NCI-H446 (cell line): ENCODE data around the gene ALX3.

Source experiments
- DNase-seq, 2 experiments: peaks; one replicate each; lab custom pipeline; 2025; lab: John Stamatoyannopoulos, UW

ALX3 gene

GRCh38 chr1:110065841-110066240 lies 4.6 kb downstream of the ALX3 start:
- peak; percentile 42 to 79 for DNase-seq

- no peak for DNase-seq
Observed at GRCh38 chr1:110064576-110065337, 5.7 kb downstream of the ALX3 start.

- DNase-seq, result no peak
Observed at GRCh38 chr1:110063781-110064180, 6.7 kb downstream of the ALX3 start.

GRCh38 chr1:110062612-110063011 lies 7.9 kb downstream of the ALX3 start:
- DNase-seq, result no peak

- DNase-seq, result no peak
Observed at GRCh38 chr1:110061341-110061740, 9.1 kb downstream of the ALX3 start.

- DNase-seq, result no peak
Observed at GRCh38 chr1:110060662-110061060, 9.8 kb downstream of the ALX3 start.

- peak in 1 of 2 experiments; percentile 31 for DNase-seq
Observed at GRCh38 chr1:110060034-110060661, 10.3 kb downstream of the ALX3 start.

- no peak for DNase-seq
Observed at GRCh38 chr1:110059133-110059863, 11.2 kb downstream of the ALX3 start.

GRCh38 chr1:110058591-110058990 lies 11.9 kb downstream of the ALX3 start:
- DNase-seq, result no peak

GRCh38 chr1:110057963-110058518 lies 12.4 kb downstream of the ALX3 start:
- no peak for DNase-seq

- peak in 1 of 2 experiments; percentile 22 for DNase-seq
Observed at GRCh38 chr1:110056776-110057175, 13.7 kb downstream of the ALX3 start.

- DNase-seq, result no peak
Observed at GRCh38 chr1:110056285-110056683, 14.2 kb downstream of the ALX3 start.

- no peak for DNase-seq
Observed at GRCh38 chr1:110055493-110056284, 14.8 kb downstream of the ALX3 start.

- peak in 1 of 2 experiments; percentile 55 for DNase-seq
Observed at GRCh38 chr1:110053552-110054428, 16.7 kb downstream of the ALX3 start.

- no peak for DNase-seq
Observed at GRCh38 chr1:110051262-110051648, 19.2 kb downstream of the ALX3 start.

- no peak for DNase-seq
Observed at GRCh38 chr1:110050602-110051261, 19.7 kb downstream of the ALX3 start.

GRCh38 chr1:110049801-110050601 lies 20.5 kb downstream of the ALX3 start:
- DNase-seq, result no peak

GRCh38 chr1:110048923-110049601 lies 21.4 kb downstream of the ALX3 start:
- DNase-seq, result no peak

- DNase-seq, result no peak
Observed at GRCh38 chr1:110048240-110048639, 22.2 kb downstream of the ALX3 start.
